ENCODE results near the gene TIMM22.

DNA sequence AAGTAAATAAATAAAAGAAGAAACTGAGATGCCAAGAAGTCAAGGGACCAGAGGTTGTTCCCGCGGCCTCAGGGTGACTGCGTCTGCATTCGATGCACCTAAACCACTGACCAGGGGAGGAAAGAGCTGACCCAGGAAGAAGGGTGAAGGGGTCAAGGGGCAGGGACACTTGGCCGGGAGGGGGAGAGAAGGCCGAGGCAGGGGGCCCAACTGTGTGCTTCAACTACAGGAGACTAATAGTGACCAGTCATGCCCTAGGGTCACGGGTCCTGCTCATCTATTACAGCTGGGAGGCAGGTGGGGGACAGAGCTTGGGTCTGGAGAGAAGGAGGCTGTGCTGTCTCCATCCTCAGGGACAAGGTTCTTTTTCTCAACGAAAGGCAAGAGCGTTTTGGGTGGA is 44.8 kb downstream of the TIMM22 start:
- TF ChIP-seq, protein P1, sequence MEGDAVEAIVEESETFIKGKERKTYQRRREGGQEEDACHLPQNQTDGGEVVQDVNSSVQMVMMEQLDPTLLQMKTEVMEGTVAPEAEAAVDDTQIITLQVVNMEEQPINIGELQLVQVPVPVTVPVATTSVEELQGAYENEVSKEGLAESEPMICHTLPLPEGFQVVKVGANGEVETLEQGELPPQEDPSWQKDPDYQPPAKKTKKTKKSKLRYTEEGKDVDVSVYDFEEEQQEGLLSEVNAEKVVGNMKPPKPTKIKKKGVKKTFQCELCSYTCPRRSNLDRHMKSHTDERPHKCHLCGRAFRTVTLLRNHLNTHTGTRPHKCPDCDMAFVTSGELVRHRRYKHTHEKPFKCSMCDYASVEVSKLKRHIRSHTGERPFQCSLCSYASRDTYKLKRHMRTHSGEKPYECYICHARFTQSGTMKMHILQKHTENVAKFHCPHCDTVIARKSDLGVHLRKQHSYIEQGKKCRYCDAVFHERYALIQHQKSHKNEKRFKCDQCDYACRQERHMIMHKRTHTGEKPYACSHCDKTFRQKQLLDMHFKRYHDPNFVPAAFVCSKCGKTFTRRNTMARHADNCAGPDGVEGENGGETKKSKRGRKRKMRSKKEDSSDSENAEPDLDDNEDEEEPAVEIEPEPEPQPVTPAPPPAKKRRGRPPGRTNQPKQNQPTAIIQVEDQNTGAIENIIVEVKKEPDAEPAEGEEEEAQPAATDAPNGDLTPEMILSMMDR (IDR thresholded peaks at IDR 0.05; ENCODE audit: low read depth, low read length, poor library complexity, severe bottlenecking): no peak
- no peak for TF ChIP-seq EZH2phosphoT487 (IDR thresholded peaks at IDR 0.05; ENCODE audit: borderline replicate concordance, low read length)
